SK-N-SH (cell line): ENCODE data around the gene PKDCC. TPM values are rescaled to one million over a fixed set of nuclear protein-coding genes. Genes with fewer than 3 reads are reported as not detected.

Source experiments
- CTCF ChIA-PET: fragments of 300-600, 350-600 bp; formaldehyde crosslinking; extraction: SDS; loops from one replicate; lab custom pipeline; 2021; lab: Yijun Ruan, JAX
- POLR2A ChIA-PET: fragments of 350-600 bp; sonication (Branson Sonifier 250); formaldehyde crosslinking; extraction: SDS; loops from one replicate; lab custom pipeline; 2020; ENCODE audit warnings: antibody characterized with exemption, inconsistent platforms; lab: Yijun Ruan, JAX
- DNase-seq: peaks from one replicate; pipeline ENCODE4 v3.0.0; 2012
- H2AFZ ChIP-seq: fragments of 200-600 bp; sonication (generic); 2 replicates; pipeline ENCODE4 v1.8.1; 2016; ENCODE audit warnings: antibody characterized with exemption, mild to moderate bottlenecking, low read depth
- H3F3A ChIP-seq: fragments of 200-600 bp; sonication (generic); replicated peaks from 2 replicates; pipeline ENCODE3; 2016; ENCODE audit warnings: antibody characterized with exemption, mild to moderate bottlenecking; ENCODE audit not compliant: insufficient read depth
- H3K27ac ChIP-seq, 2 experiments: fragments of 200-500 bp in 1 of 2; fragments of 200-600 bp in 1 of 2; sonication (Bioruptor generic) in 1 of 2; sonication (generic), shearing (Covaris generic) in 1 of 2; 2 replicates each; pipeline versions ENCODE4 v1.5.1 to v1.6.1; 2014 to 2016; ENCODE audit warnings: low read depth in 2 of 2, inconsistent platforms in 1 of 2, low read length in 1 of 2, mild to moderate bottlenecking in 1 of 2, mixed read lengths in 1 of 2
- H3K27me3 ChIP-seq: fragments of 200-600 bp; sonication (generic), shearing (Covaris generic); 2 replicates; pipeline ENCODE4 v1.6.1; 2016; ENCODE audit warnings: mixed run types; ENCODE audit not compliant: insufficient read depth
- H3K36me3 ChIP-seq, 2 experiments: fragments of 200-500 bp in 1 of 2; fragments of 200-600 bp in 1 of 2; sonication (Bioruptor generic) in 1 of 2; sonication (generic) in 1 of 2; replicated peaks in 1 of 2; 2 replicates each; pipeline versions ENCODE3 to v1.5.1; 2014 to 2016; ENCODE audit warnings: low read length in 1 of 2, mild to moderate bottlenecking in 1 of 2; ENCODE audit not compliant: insufficient read depth in 2 of 2, control insufficient read depth in 1 of 2
- H3K4me1 ChIP-seq, 2 experiments: fragments of 200-500 bp in 1 of 2; fragments of 200-600 bp in 1 of 2; sonication (Bioruptor generic) in 1 of 2; sonication (generic), shearing (Covaris generic) in 1 of 2; 2 replicates each; pipeline versions ENCODE4 v1.5.1 to v1.6.1; 2014 to 2016; ENCODE audit warnings: low read depth in 1 of 2, low read length in 1 of 2, mixed run types in 1 of 2; ENCODE audit not compliant: insufficient read depth in 2 of 2, control insufficient read depth in 1 of 2
- H3K4me2 ChIP-seq: fragments of 200-600 bp; sonication (generic), shearing (Covaris generic); 2 replicates; pipeline ENCODE4 v1.6.1; 2017; ENCODE audit warnings: mixed run types
- H3K4me3 ChIP-seq, 2 experiments: fragments of 200-500 bp in 1 of 2; fragments of 200-600 bp in 1 of 2; sonication (Bioruptor generic) in 1 of 2; sonication (generic), shearing (Covaris generic) in 1 of 2; 2 replicates each; pipeline versions ENCODE4 v1.5.1 to v1.8.1; 2014 to 2016; ENCODE audit warnings: low read depth in 2 of 2, inconsistent platforms in 1 of 2, low read length in 1 of 2, mild to moderate bottlenecking in 1 of 2, mixed read lengths in 1 of 2, moderate library complexity in 1 of 2
- H3K79me2 ChIP-seq: fragments of 200-600 bp; sonication (generic); 2 replicates; pipeline ENCODE4 v1.8.1; 2017; ENCODE audit warnings: mild to moderate bottlenecking; ENCODE audit not compliant: insufficient read depth
- H3K9ac ChIP-seq: fragments of 200-600 bp; sonication (generic); 2 replicates; pipeline ENCODE4 v1.6.1; 2017; ENCODE audit warnings: mixed run types
- H3K9me2 ChIP-seq: fragments of 200-600 bp; sonication (generic); 2 replicates; pipeline ENCODE4 v1.6.1; 2017; ENCODE audit warnings: mixed run types
- H3K9me3 ChIP-seq: fragments of 200-600 bp; sonication (generic); 2 replicates; pipeline ENCODE4 v1.6.1; 2017; ENCODE audit warnings: mixed run types, mild to moderate bottlenecking, moderate library complexity
- H4K20me1 ChIP-seq: fragments of 200-600 bp; sonication (generic); 2 replicates; pipeline ENCODE4 v1.6.1; 2017; ENCODE audit warnings: mild to moderate bottlenecking, mixed run types; ENCODE audit not compliant: insufficient read depth
- EP300 ChIP-seq, 2 experiments: IDR thresholded peaks; 2 replicates each; pipeline versions ENCODE4 v1.4.0 to v1.6.1; 2012; ENCODE audit warnings: borderline replicate concordance in 1 of 2, low read depth in 1 of 2, low read length in 1 of 2
- FOXJ3 ChIP-seq: sonication (generic); formaldehyde crosslinking; IDR thresholded peaks from 2 replicates; pipeline ENCODE4 v1.5.1; 2020; ENCODE audit warnings: mild to moderate bottlenecking, missing genetic modification reagents
- JUND ChIP-seq: IDR thresholded peaks from 2 replicates; pipeline ENCODE4 v1.4.0; 2012
- MEF2A ChIP-seq: IDR thresholded peaks from 2 replicates; pipeline ENCODE4 v1.4.0; 2012; ENCODE audit warnings: low read depth, borderline replicate concordance
- NFIC ChIP-seq: IDR thresholded peaks from 2 replicates; pipeline ENCODE4 v1.4.0; 2012; ENCODE audit warnings: borderline replicate concordance
- PBX3 ChIP-seq: IDR thresholded peaks from 2 replicates; pipeline ENCODE4; 2012
- POLR2AphosphoS5 ChIP-seq: IDR thresholded peaks from 2 replicates; pipeline ENCODE4 v1.6.1; 2012; ENCODE audit warnings: low read depth, low read length
- RAD21 ChIP-seq: IDR thresholded peaks from 2 replicates; pipeline ENCODE4 v1.6.1; 2012; ENCODE audit warnings: mild to moderate bottlenecking, low read length
- RCOR1 ChIP-seq: fragments of 150-350 bp; IDR thresholded peaks from 2 replicates; pipeline ENCODE4 v1.6.1; 2017; ENCODE audit warnings: antibody characterized with exemption, low read length
- RFX5 ChIP-seq: IDR thresholded peaks from 2 replicates; pipeline ENCODE4 v1.6.1; 2012; ENCODE audit warnings: mild to moderate bottlenecking, improper control_type of control experiment, low read length
- SIN3A ChIP-seq: IDR thresholded peaks from 2 replicates; pipeline ENCODE4 v1.6.1; 2012; ENCODE audit warnings: low read depth, mild to moderate bottlenecking, low read length, moderate library complexity, borderline replicate concordance
- TAF1 ChIP-seq: IDR thresholded peaks from 2 replicates; pipeline ENCODE4 v1.6.1; 2012; ENCODE audit warnings: low read depth, mild to moderate bottlenecking, low read length, moderate library complexity, borderline replicate concordance
- TCF12 ChIP-seq: IDR thresholded peaks from 2 replicates; pipeline ENCODE4 v1.4.0; 2012
- YY1 ChIP-seq: IDR thresholded peaks from 2 replicates; pipeline ENCODE4 v1.4.0; 2012; ENCODE audit warnings: low read depth, mild to moderate bottlenecking
- ZBTB33 ChIP-seq: IDR thresholded peaks from 2 replicates; pipeline ENCODE4 v1.4.0; 2012; ENCODE audit warnings: low read depth, borderline replicate concordance
- WGBS: methylation state at CpG from one replicate; pipeline ENCODE4 v1.1.6; 2017; ENCODE audit warnings: low lambda C conversion rate; 5-methylcytosine and 5-hydroxymethylcytosine counted together
- polyA plus RNA-seq, 3 experiments: library from polyadenylated mRNA; depleted of rRNA; stranded (reverse); fragments of >200 nt; gene quantifications; 2 replicates each; pipeline ENCODE4 v1.2.3, GENCODE V29; 2012
- TF ChIP-seq, protein P1 (sequence below): IDR thresholded peaks from 2 replicates; pipeline ENCODE4 v1.6.1; 2012; ENCODE audit warnings: mild to moderate bottlenecking, low read depth, low read length, moderate library complexity
- TF ChIP-seq, protein P2 (sequence below): IDR thresholded peaks from 2 replicates; pipeline ENCODE4 v1.4.0; 2012; ENCODE audit warnings: low read depth, borderline replicate concordance

The PKDCC gene
- polyA plus RNA-seq, 1 of the 3 experiments (the other 2 are of a cell fraction) = 16.0 TPM

- Histone ChIP-seq H2AFZ (no peak overlapping the region), H3K36me3 (no peaks in the 10 kb centered on the region), H3K9ac (no peak overlapping the region), H3K27ac (no peak overlapping the region), H3K9me2 (no peaks in the 10 kb centered on the region), H3K9me3 (no peaks in the 10 kb centered on the region), H4K20me1 (no peaks in the 10 kb centered on the region), H3K27me3 (no peaks in the 10 kb centered on the region), H3K4me3 (no peak overlapping the region), H3K4me1 (peaks cover 3 to 11% of the 10 kb centered on the region in 2 experiments; a peak in 2 of 4 replicates), H3F3A (no peaks in the 10 kb centered on the region), H3K79me2 (no peaks in the 10 kb centered on the region), H3K4me2 (no peak overlapping the region)
- ChIA-PET POLR2A (no interaction called here), CTCF (interaction anchor here (1.1 to 1.8 kb wide), 4 partner anchors 29 to 134 kb away, joined by 3 to 5 read pairs (median 4); no protein-coding TSS in a partner anchor)
- DNase-seq = no peak
- WGBS = 26% methylated on average over 1 of the region's 1 CpG
- TF ChIP-seq TAF1 (no peak), FOXJ3 (no peak), YY1 (no peak), ZBTB33 (no peak), NFIC (no peak), MEF2A (no peak), SIN3A (no peak), PBX3 (no peak), RFX5 (no peak), RAD21 (no peak), TCF12 (no peak), EP300 (IDR thresholded peaks at IDR 0.05; ENCODE audit: borderline replicate concordance in 1 of 2, low read depth in 1 of 2, low read length in 1 of 2) (no peak), POLR2AphosphoS5 (no peak), RCOR1 (no peak), JUND (no peak)
- TF ChIP-seq, protein P1, sequence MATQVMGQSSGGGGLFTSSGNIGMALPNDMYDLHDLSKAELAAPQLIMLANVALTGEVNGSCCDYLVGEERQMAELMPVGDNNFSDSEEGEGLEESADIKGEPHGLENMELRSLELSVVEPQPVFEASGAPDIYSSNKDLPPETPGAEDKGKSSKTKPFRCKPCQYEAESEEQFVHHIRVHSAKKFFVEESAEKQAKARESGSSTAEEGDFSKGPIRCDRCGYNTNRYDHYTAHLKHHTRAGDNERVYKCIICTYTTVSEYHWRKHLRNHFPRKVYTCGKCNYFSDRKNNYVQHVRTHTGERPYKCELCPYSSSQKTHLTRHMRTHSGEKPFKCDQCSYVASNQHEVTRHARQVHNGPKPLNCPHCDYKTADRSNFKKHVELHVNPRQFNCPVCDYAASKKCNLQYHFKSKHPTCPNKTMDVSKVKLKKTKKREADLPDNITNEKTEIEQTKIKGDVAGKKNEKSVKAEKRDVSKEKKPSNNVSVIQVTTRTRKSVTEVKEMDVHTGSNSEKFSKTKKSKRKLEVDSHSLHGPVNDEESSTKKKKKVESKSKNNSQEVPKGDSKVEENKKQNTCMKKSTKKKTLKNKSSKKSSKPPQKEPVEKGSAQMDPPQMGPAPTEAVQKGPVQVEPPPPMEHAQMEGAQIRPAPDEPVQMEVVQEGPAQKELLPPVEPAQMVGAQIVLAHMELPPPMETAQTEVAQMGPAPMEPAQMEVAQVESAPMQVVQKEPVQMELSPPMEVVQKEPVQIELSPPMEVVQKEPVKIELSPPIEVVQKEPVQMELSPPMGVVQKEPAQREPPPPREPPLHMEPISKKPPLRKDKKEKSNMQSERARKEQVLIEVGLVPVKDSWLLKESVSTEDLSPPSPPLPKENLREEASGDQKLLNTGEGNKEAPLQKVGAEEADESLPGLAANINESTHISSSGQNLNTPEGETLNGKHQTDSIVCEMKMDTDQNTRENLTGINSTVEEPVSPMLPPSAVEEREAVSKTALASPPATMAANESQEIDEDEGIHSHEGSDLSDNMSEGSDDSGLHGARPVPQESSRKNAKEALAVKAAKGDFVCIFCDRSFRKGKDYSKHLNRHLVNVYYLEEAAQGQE = no peak
- TF ChIP-seq, protein P2, sequence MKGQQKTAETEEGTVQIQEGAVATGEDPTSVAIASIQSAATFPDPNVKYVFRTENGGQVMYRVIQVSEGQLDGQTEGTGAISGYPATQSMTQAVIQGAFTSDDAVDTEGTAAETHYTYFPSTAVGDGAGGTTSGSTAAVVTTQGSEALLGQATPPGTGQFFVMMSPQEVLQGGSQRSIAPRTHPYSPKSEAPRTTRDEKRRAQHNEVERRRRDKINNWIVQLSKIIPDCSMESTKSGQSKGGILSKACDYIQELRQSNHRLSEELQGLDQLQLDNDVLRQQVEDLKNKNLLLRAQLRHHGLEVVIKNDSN = no peak
Observed at GRCh38 chr2:42012137-42012536, 35.7 kb upstream of the PKDCC start.
